Uterus (tissue), 4 donors: ENCODE data around the gene URM1. TPM values are rescaled to one million over a fixed set of nuclear protein-coding genes. Genes with fewer than 3 reads are reported as not detected.

Experiments used
- DNase-seq, 2 donors: peaks; one replicate each; pipeline ENCODE4 v3.0.0-alpha.2; 2019 to 2020
- H3K27ac ChIP-seq, 2 donors: fragments of 200-600 bp; sonication (generic); 1 replicate in 1 of 2; 2 replicates in 1 of 2; pipeline ENCODE4 v1.5.1; 2016 to 2018
- H3K27me3 ChIP-seq, 2 donors: fragments of 200-600 bp; sonication (generic); one replicate each; pipeline ENCODE4 v1.5.1; 2018 to 2019; ENCODE audit warnings: control low read depth in 1 of 2
- H3K36me3 ChIP-seq, 2 donors: fragments of 200-600 bp; sonication (generic); one replicate each; pipeline ENCODE4 v1.5.1; 2019; ENCODE audit warnings: control low read depth in 1 of 2
- H3K4me1 ChIP-seq, 2 donors: fragments of 200-600 bp; sonication (generic); one replicate each; pipeline ENCODE4 v1.5.1; 2018 to 2019; ENCODE audit warnings: control low read depth in 1 of 2
- H3K4me3 ChIP-seq, 2 donors: fragments of 200-600 bp; sonication (generic); 1 replicate in 1 of 2; 2 replicates in 1 of 2; pipeline ENCODE4 v1.5.1; 2018 to 2019; ENCODE audit warnings: mild to moderate bottlenecking in 1 of 2
- H3K9me3 ChIP-seq, 2 donors: fragments of 200-600 bp; sonication (generic); one replicate each; pipeline ENCODE4 v1.5.1; 2019; ENCODE audit warnings: control low read depth in 1 of 2
- CTCF ChIP-seq, 4 experiments: fragments of 200-600 bp in 2 of 4; fragments of 450-650 bp in 2 of 4; sonication (generic) in 2 of 4; IDR thresholded peaks; one replicate each; pipeline ENCODE4 v1.5.1; 2016 to 2019; ENCODE audit warnings: antibody characterized with exemption in 4 of 4, mild to moderate bottlenecking in 2 of 4, moderate library complexity in 1 of 4
- POLR2A ChIP-seq, 2 donors: fragments of 450-650 bp; IDR thresholded peaks; one replicate each; pipeline ENCODE4 v1.6.1; 2016; ENCODE audit warnings: antibody characterized with exemption in 2 of 2, mild to moderate bottlenecking in 1 of 2, moderate library complexity in 1 of 2
- intact Hi-C: fragments of 100-400 bp; cut with DNase I; formaldehyde crosslinking; loops from one replicate; pipeline ENCODE4 v1.15.1; 2023; ENCODE audit warnings: low total_unique reads
- total RNA-seq, 4 donors: library from RNA; depleted of rRNA in 3 of 4; stranded (reverse); fragments of >200 nt in 3 of 4; gene quantifications; one replicate each; pipeline versions ENCODE4 v1.1.0 to v1.2.4, GENCODE V29; 2014 to 2023
- donor health status: DM: yes; HTN: yes; CAD: no.

Gene URM1
- total RNA-seq, 4 donors from 2014 or later = 6.7 to 32.0 (median 22.4) TPM

GRCh38 chr9:128424268-128424780 is 53.1 kb downstream of the URM1 start:
- no peak overlapping the region for H3K4me3 ChIP-seq
- intact Hi-C loops = no loop called here
- no peaks in the 10 kb centered on the region for H3K9me3 ChIP-seq
- no peak for DNase-seq
- no peaks in the 10 kb centered on the region for H3K27me3 ChIP-seq
- peaks cover 0 to 6% of the 10 kb centered on the region in 2 donors for H3K4me1 ChIP-seq
- no peaks in the 10 kb centered on the region for H3K36me3 ChIP-seq
- no peak for TF ChIP-seq POLR2A (IDR thresholded peaks at IDR 0.05)
- TF ChIP-seq CTCF (IDR thresholded peaks at IDR 0.05) = no peak
- no peak overlapping the region for H3K27ac ChIP-seq

- Histone ChIP-seq H3K27me3 (no peaks in the 10 kb centered on the region), H3K9me3 (no peaks in the 10 kb centered on the region), H3K4me3 (no peak overlapping the region), H3K36me3 (no peaks in the 10 kb centered on the region), H3K4me1 (no peaks in the 10 kb centered on the region), H3K27ac (peak overlapping the region in 1 of 2 donors; percentile 24)
- intact Hi-C loops = no loop called here
- peak in 1 of 2 donors; percentile 43 for DNase-seq
- TF ChIP-seq POLR2A (IDR thresholded peaks at IDR 0.05) = no peak
- TF ChIP-seq CTCF (IDR thresholded peaks at IDR 0.05) = no peak
These were observed 57.7 kb downstream of the URM1 start for GRCh38 chr9:128428644-128429512.

GRCh38 chr9:128429513-128430086 is 58.4 kb downstream of the URM1 start:
- no peak for DNase-seq
- no peaks in the 10 kb centered on the region for H3K27me3 ChIP-seq
- TF ChIP-seq POLR2A (IDR thresholded peaks at IDR 0.05) = no peak
- TF ChIP-seq CTCF (IDR thresholded peaks at IDR 0.05) = no peak
- no peaks in the 10 kb centered on the region for H3K9me3 ChIP-seq
- no peak overlapping the region for H3K4me3 ChIP-seq
- H3K27ac ChIP-seq = no peak overlapping the region
- H3K36me3 ChIP-seq = no peaks in the 10 kb centered on the region
- no peaks in the 10 kb centered on the region for H3K4me1 ChIP-seq
- intact Hi-C loops = no loop called here

- Histone ChIP-seq H3K36me3 (no peaks in the 10 kb centered on the region), H3K9me3 (no peaks in the 10 kb centered on the region), H3K4me1 (no peaks in the 10 kb centered on the region), H3K4me3 (no peak overlapping the region), H3K27ac (no peak overlapping the region), H3K27me3 (no peaks in the 10 kb centered on the region)
- no peak for TF ChIP-seq CTCF (IDR thresholded peaks at IDR 0.05)
- TF ChIP-seq POLR2A (IDR thresholded peaks at IDR 0.05) = no peak
- intact Hi-C loops = no loop called here
- DNase-seq = no peak
These were observed 60.0 kb downstream of the URM1 start for GRCh38 chr9:128431207-128431606.

- intact Hi-C loops = no loop called here
- Histone ChIP-seq H3K27me3 (no peaks in the 10 kb centered on the region), H3K4me3 (no peak overlapping the region), H3K27ac (no peak overlapping the region), H3K9me3 (no peaks in the 10 kb centered on the region), H3K36me3 (no peaks in the 10 kb centered on the region), H3K4me1 (no peaks in the 10 kb centered on the region)
- no peak for DNase-seq
- TF ChIP-seq CTCF (IDR thresholded peaks at IDR 0.05) (no peak), POLR2A (IDR thresholded peaks at IDR 0.05) (no peak)
These were observed 63.2 kb downstream of the URM1 start for GRCh38 chr9:128434340-128434739.
